Peyer's patch (tissue), 4 donors: ENCODE measurements around the gene TLN1. TPM values are rescaled to one million over a fixed set of nuclear protein-coding genes. Genes with fewer than 3 reads are reported as not detected.

Experiments used
- DNase-seq, 3 donors: peaks; one replicate each; pipeline ENCODE4 v3.0.0-alpha.2; 2017 to 2019
- H3K27ac ChIP-seq, 4 donors: fragments of 200-600 bp; sonication (generic); one replicate each; pipeline ENCODE4 v1.5.1; 2016 to 2019
- H3K27me3 ChIP-seq, 2 donors: fragments of 200-600 bp; sonication (generic); one replicate each; pipeline ENCODE4 v1.5.1; 2019
- H3K36me3 ChIP-seq, 3 donors: fragments of 200-600 bp; sonication (generic); one replicate each; pipeline ENCODE4 v1.5.1; 2016 to 2019
- H3K4me1 ChIP-seq, 4 donors: fragments of 200-600 bp; sonication (generic); one replicate each; pipeline ENCODE4 v1.5.1; 2016 to 2019
- H3K4me3 ChIP-seq, 4 donors: fragments of 200-600 bp; sonication (generic); 1 replicate in 3 of 4; 2 replicates in 1 of 4; pipeline ENCODE4 v1.5.1; 2016 to 2019; ENCODE audit warnings: mild to moderate bottlenecking in 1 of 4
- H3K9me3 ChIP-seq, 4 donors: fragments of 200-600 bp; sonication (generic); one replicate each; pipeline ENCODE4 v1.5.1; 2016 to 2019; ENCODE audit warnings: mild to moderate bottlenecking in 1 of 4
- CTCF ChIP-seq, 6 experiments: fragments of 450-650 bp in 4 of 6; fragments of 200-600 bp in 2 of 6; sonication (generic) in 1 of 6; IDR thresholded peaks; one replicate each; pipeline ENCODE4 v1.5.1; 2017 to 2019; ENCODE audit warnings: antibody characterized with exemption in 6 of 6, mild to moderate bottlenecking in 3 of 6, moderate library complexity in 1 of 6
- POLR2A ChIP-seq, 2 donors: fragments of 450-650 bp; IDR thresholded peaks; one replicate each; pipeline ENCODE4 v1.5.1; 2017; ENCODE audit warnings: antibody characterized with exemption in 2 of 2, mild to moderate bottlenecking in 2 of 2, moderate library complexity in 2 of 2
- total RNA-seq, 4 donors: library from RNA; depleted of rRNA; stranded (reverse); fragments of >200 nt; gene quantifications; one replicate each; pipeline ENCODE4 v1.1.0, GENCODE V29; 2016

The TLN1 gene
- total RNA-seq, 4 donors from 2014 or later, result 129 to 262 (median 188) TPM

GRCh38 chr9:35741740-35742139 lies 9.7 kb upstream of the TLN1 start:
- H3K4me3 ChIP-seq, result no peak overlapping the region
- no peak overlapping the region for H3K27ac ChIP-seq
- DNase-seq, result no peak
- no peaks in the 10 kb centered on the region for H3K9me3 ChIP-seq
- peaks cover 0 to 33% (median 7%) of the 10 kb centered on the region in 4 donors for H3K4me1 ChIP-seq
- peaks cover 0 to 84% (median 3%) of the 10 kb centered on the region in 3 donors for H3K36me3 ChIP-seq
- TF ChIP-seq CTCF (IDR thresholded peaks at IDR 0.05) (no peak), POLR2A (IDR thresholded peaks at IDR 0.05) (no peak)
- H3K27me3 ChIP-seq, result no peaks in the 10 kb centered on the region

GRCh38 chr9:35740243-35740642 lies 8.2 kb upstream of the TLN1 start:
- H3K27ac ChIP-seq, result no peak overlapping the region
- H3K4me1 ChIP-seq, result peaks cover 0 to 19% (median 0%) of the 10 kb centered on the region in 4 donors
- DNase-seq, result no peak
- H3K36me3 ChIP-seq, result peaks cover 0 to 99% (median 3%) of the 10 kb centered on the region in 3 donors
- H3K27me3 ChIP-seq, result no peaks in the 10 kb centered on the region
- H3K4me3 ChIP-seq, result no peak overlapping the region
- H3K9me3 ChIP-seq, result no peaks in the 10 kb centered on the region
- TF ChIP-seq POLR2A (IDR thresholded peaks at IDR 0.05) (no peak), CTCF (IDR thresholded peaks at IDR 0.05) (no peak)

- TF ChIP-seq POLR2A (IDR thresholded peaks at IDR 0.05), result no peak
- TF ChIP-seq CTCF (IDR thresholded peaks at IDR 0.05), result no peak
- Histone ChIP-seq H3K4me1 (peaks cover 0 to 8% (median 0%) of the 10 kb centered on the region in 4 donors), H3K27me3 (no peaks in the 10 kb centered on the region), H3K4me3 (no peak overlapping the region), H3K9me3 (no peaks in the 10 kb centered on the region), H3K27ac (no peak overlapping the region), H3K36me3 (peaks cover 0 to 96% (median 3%) of the 10 kb centered on the region in 3 donors)
- no peak for DNase-seq
Observed at GRCh38 chr9:35738924-35739323, 6.9 kb upstream of the TLN1 start.

- Histone ChIP-seq H3K27me3 (no peaks in the 10 kb centered on the region), H3K4me3 (no peak overlapping the region), H3K36me3 (peaks cover 0 to 88% (median 2%) of the 10 kb centered on the region in 3 donors), H3K27ac (no peak overlapping the region), H3K4me1 (peaks cover 0 to 10% (median 2%) of the 10 kb centered on the region in 4 donors), H3K9me3 (no peaks in the 10 kb centered on the region)
- TF ChIP-seq CTCF (IDR thresholded peaks at IDR 0.05) (no peak), POLR2A (IDR thresholded peaks at IDR 0.05) (no peak)
- DNase-seq, result no peak
Observed at GRCh38 chr9:35738186-35738585, 6.2 kb upstream of the TLN1 start.

- Histone ChIP-seq H3K9me3 (no peaks in the 10 kb centered on the region), H3K4me3 (no peak overlapping the region), H3K4me1 (peaks cover 0 to 15% (median 2%) of the 10 kb centered on the region in 4 donors), H3K27me3 (no peaks in the 10 kb centered on the region), H3K36me3 (peaks cover 0 to 78% (median 0%) of the 10 kb centered on the region in 3 donors), H3K27ac (peak overlapping the region in 1 of 4 donors; percentile 48)
- DNase-seq, result no peak
- TF ChIP-seq CTCF (IDR thresholded peaks at IDR 0.05) (no peak), POLR2A (IDR thresholded peaks at IDR 0.05) (no peak)
Observed at GRCh38 chr9:35737143-35737542, 5.1 kb upstream of the TLN1 start.

GRCh38 chr9:35736201-35736633 lies 4.2 kb upstream of the TLN1 start:
- H3K4me3 ChIP-seq, result no peak overlapping the region
- H3K4me1 ChIP-seq, result peaks cover 0 to 15% (median 2%) of the 10 kb centered on the region in 4 donors
- peaks cover 0 to 69% (median 0%) of the 10 kb centered on the region in 3 donors for H3K36me3 ChIP-seq
- TF ChIP-seq CTCF (IDR thresholded peaks at IDR 0.05) (peak; percentile 61 to 91 (median 80)), POLR2A (IDR thresholded peaks at IDR 0.05) (peak in 1 of 2 donors; percentile 26)
- no peaks in the 10 kb centered on the region for H3K27me3 ChIP-seq
- peak; percentile 67 to 87 (median 76) for DNase-seq
- no peaks in the 10 kb centered on the region for H3K9me3 ChIP-seq
- peak overlapping the region in 3 of 4 donors; percentile 21 to 48 (median 25) for H3K27ac ChIP-seq
